GM13977 (cell line): Measurements from ENCODE around the gene BTK.

Experiments
- DNase-seq: peaks from one replicate; pipeline ENCODE4 v3.0.0; 2012; ENCODE audit warnings: low spot score
- CTCF ChIP-seq: IDR thresholded peaks from 2 replicates; pipeline ENCODE4 v1.5.1; 2012; ENCODE audit warnings: mild to moderate bottlenecking, control low read depth; ENCODE audit not compliant: insufficient read depth; ENCODE audit errors: extremely low read depth, missing control alignments
- in situ Hi-C: fragments of 300-500 bp; cut with MboI; formaldehyde crosslinking; loops from one replicate; pipeline ENCODE4 v1.12.0; 2022; ENCODE audit warnings: low sequenced_read_pairs, low pct_unique_long_range_greater_than_20kb, mixed read lengths, inconsistent platforms; ENCODE audit not compliant: unreplicated experiment

BTK gene

GRCh38 chrX:101417190-101417589 is 31.2 kb upstream of the BTK start:
- no peak for DNase-seq
- no peak for TF ChIP-seq CTCF
- in situ Hi-C loops = loop anchor here (10.0 kb wide), 1 partner anchor 388 kb away; no protein-coding TSS in a partner anchor

- TF ChIP-seq CTCF = no peak
- in situ Hi-C loops = loop anchor here (10.0 kb wide), 1 partner anchor 388 kb away; no protein-coding TSS in a partner anchor
- no peak for DNase-seq
These were observed 30.7 kb upstream of the BTK start for GRCh38 chrX:101416691-101417090.

GRCh38 chrX:101415180-101416145 is 29.5 kb upstream of the BTK start:
- DNase-seq = peak; percentile 78
- in situ Hi-C loops = loop anchor here (10.0 kb wide), 1 partner anchor 389 kb away; no protein-coding TSS in a partner anchor
- TF ChIP-seq CTCF = peak; percentile 65

- in situ Hi-C loops = loop anchor here (10.0 kb wide), 1 partner anchor 393 kb away; no protein-coding TSS in a partner anchor
- TF ChIP-seq CTCF = no peak
- no peak for DNase-seq
These were observed 26.0 kb upstream of the BTK start for GRCh38 chrX:101411984-101412383.

- no peak for DNase-seq
- in situ Hi-C loops = loop anchor here (10.0 kb wide), 1 partner anchor 394 kb away; no protein-coding TSS in a partner anchor
- TF ChIP-seq CTCF = no peak
These were observed 24.5 kb upstream of the BTK start for GRCh38 chrX:101410461-101410860.

- in situ Hi-C loops = no loop called here
- no peak for TF ChIP-seq CTCF
- no peak for DNase-seq
These were observed 23.1 kb upstream of the BTK start for GRCh38 chrX:101409043-101409442.
